Astrocyte (in vitro differentiated cells and primary cell): ENCODE results near the gene OMG.

Source experiments
- CTCF ChIP-seq: IDR thresholded peaks from 2 replicates; pipeline ENCODE4 v1.5.1; 2011; ENCODE audit warnings: low read depth, mild to moderate bottlenecking, inconsistent platforms, low read length, moderate library complexity; ENCODE audit not compliant: insufficient read depth
- EZH2 ChIP-seq: IDR thresholded peaks from 2 replicates; pipeline ENCODE4 v1.6.1; 2012; ENCODE audit warnings: mild to moderate bottlenecking, low read length, inconsistent platforms; ENCODE audit not compliant: insufficient read depth

- TF ChIP-seq CTCF = no peak
- no peak for TF ChIP-seq EZH2
Observed at GRCh38 chr17:31291820-31292219, 5.2 kb downstream of the OMG start.
